Measurements from ENCODE around the gene STMN1.
A peak's percentile ranks its signal among the peaks of the same experiment; 100 is the strongest.

Gene STMN1

DNA sequence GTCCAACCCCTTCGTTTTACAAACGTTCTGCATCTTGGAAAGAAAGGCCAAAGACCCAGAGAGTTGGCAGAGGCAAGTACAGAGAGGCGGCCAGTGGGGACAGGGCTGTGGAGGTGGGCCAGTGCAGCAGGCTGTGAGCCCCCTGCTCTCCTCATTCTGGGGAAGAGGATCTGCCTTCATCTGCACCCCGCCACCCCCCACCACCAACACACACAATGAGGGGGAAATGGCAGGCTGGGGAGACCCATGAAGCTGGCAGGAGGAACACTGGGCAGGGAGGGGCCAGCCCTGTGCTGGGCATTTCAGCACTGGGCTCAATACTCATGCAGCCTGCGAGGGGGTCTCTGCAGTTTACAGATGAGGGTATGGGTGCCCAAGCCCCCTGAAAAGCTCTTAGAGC, 14.6 kb downstream of the STMN1 start:
- no peak for DNase-seq

- no peak for DNase-seq
These were observed 15.8 kb downstream of the STMN1 start for GRCh38 chr1:25890239-25891034.

DNA sequence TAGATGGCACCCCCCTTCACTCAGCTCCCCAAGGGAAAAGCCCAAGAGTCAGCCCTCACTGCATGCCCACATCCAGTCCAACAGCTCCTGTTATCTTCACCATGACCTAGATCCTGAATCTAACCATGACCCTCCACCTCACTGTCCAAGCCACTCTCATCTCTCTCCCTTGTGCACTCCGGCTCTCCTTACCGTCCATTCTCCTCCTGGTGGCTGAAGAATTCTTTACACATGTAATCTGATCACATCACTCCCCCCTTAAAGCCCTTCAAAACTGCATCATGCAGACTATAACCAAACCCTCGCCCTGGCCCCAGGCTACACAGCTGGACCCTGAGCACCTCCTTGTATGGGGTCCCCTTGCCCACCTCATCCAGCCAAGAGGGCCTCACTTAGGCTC, 16.7 kb downstream of the STMN1 start:
- no peak for DNase-seq

DNA sequence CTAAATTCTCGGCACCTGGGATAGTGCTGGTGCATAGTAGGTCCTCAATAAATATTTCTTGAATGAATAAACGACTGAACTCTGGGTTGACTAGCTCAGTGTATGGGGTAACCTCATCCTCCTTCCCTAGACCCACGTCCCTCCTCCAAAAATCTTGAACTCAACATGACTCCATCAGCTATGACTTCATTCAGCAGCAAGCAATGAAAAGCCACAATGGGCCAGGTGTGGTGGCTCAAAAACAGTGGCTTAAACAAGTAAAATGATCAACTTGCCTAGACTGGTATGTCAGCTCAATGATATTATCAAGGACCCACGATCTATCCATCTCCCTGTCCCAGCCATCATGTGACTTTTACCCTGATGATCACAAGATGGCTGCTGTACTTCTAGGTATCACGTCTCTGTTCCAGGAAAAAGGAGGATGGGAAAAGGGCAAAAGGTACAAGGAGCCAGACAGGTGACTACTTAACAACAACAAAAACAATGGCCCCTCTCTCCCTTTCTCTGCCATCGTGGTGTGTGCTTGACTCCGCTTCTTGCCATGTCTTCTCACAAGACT, 17.7 kb downstream of the STMN1 start:
- no peak for DNase-seq

DNA sequence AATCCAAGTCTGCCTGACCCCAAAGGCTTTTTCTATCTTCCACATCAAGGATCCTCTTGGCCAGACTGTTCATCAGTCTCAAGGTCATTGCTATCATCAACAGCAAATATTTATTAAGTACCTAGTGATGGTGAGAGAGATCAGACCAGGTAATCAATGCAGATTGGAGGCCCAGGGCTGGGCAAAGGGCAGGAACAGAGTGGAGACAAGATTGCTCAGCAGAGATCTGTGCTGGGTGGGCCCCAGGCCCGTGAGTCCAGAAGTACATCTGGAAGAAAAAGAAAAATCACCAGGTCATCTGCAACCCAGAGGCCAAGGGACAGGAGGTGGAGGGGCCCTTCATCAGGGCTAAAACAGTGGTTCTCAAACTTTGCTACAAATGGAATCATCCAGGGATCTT, 20.6 kb downstream of the STMN1 start:
- no peak for DNase-seq

DNA sequence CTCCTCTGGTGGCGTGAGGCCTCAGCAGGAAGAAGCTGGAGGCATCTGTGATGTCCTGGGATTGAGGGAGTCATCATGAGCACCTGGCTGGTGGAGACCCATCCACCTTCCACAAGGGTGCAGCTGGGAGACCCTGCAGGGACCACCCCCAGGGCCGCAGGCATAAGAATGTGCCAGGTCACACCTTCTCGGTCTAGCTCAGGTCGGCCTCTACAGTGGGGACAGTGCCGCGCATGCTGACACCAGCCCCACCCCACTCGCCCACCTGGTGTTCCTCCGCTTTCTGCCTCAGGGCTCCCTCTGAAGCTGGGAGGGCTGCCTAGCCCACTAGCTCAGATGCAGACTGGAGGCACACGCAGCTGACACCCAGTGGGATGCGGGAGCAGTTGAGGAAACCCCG, 25.0 kb downstream of the STMN1 start:
- DNase-seq = no peak

- no peak for DNase-seq
These were observed 25.7 kb downstream of the STMN1 start for GRCh38 chr1:25880518-25880917.

GRCh38 chr1:25879675-25880074, 26.5 kb downstream of the STMN1 start:
- DNase-seq = no peak

GRCh38 chr1:25878690-25879089, 27.5 kb downstream of the STMN1 start:
- DNase-seq = no peak

DNA sequence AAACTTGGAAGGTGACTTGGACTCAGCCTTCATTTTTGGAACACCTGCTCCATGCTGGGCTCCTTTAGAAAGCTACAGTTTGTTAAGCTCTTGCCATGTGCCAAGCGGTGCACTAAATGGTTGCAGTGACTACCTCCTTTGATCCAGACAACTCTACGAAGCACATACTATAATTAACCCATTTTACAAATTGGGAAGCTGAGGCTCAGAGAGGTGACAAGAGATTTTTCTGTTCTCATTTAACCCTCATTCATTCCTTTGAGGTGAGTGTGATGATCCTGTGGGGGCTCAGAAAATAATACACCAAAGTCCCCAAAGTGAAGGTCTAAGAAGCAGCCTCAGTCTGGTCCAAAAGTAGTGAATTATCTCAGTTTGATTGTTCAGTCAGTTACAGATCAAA, 29.1 kb downstream of the STMN1 start:
- DNase-seq = no peak

- DNase-seq = no peak
These were observed 29.5 kb downstream of the STMN1 start for GRCh38 chr1:25876693-25877077.

DNA sequence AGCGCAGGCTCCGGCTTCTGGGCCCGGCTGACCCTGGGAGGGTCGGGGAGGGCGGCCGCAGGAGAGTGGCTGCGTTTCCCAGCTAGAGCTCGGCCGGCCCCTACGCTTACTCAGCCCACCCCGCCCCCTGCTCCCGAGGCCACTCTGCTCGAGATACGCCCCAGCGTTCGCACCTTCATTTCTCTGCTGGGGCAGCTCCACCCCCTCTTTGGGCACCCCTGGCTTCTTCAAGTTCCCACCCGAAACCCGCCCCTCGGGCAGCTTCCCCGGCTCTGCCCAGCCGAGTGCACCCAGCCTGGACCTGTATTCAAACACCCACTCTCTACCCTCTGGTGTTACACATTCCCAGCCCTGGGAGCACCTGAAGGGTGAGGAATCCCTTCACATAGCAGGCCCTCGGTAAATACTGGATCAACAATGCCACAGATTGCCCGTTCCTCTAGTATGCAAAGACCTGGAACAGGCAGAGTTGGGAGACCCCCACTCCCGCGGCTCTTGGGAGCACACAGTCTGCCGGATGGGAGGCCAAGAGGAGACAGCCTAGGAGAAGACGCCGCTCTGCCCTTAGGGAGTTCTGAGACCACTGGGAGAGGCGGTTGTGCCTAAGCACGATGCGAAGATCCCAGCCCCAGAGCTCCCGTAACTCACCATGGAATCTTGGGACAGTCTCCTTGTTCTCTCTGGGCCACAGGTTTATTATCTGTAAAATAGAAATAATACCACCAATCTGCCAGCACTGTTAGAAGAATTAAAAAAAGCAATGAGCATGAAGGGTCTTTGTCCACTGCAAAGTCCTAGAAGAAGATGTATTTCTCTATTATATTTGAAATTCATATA, 30.1 kb downstream of the STMN1 start:
- no peak for DNase-seq

GRCh38 chr1:25875154-25875855, 30.9 kb downstream of the STMN1 start, which contains the start of gene PAQR7:
Gene PAQR7, minus strand, starts transcription at chr1:25875708. Its CDS starts 11,869 bp downstream, at chr1:25863839.
- peak; percentile 63 for DNase-seq

- no peak for DNase-seq
These were observed 31.5 kb downstream of the STMN1 start for GRCh38 chr1:25874635-25875153.

GRCh38 chr1:25874209-25874608, 32.0 kb downstream of the STMN1 start:
- DNase-seq = no peak

DNA sequence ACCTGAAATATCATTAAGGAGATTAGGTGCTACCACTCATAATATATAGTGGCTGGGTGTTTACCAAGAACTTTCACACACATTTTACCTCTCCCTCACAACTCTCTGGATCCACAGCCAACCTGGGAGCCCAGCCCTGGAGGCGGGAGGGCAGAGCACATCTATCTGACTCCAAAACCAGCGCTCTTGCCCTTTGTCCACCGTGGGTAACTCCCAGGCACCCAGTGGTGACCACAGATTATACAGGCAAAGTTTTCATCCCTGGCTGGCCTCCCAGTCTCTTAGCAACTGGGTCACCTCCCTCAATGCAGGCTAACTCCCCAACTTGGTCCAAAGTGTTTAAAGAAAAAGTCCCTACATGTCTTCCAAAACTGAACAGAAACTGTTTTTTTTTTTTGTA, 33.1 kb downstream of the STMN1 start:
- DNase-seq = no peak

DNA sequence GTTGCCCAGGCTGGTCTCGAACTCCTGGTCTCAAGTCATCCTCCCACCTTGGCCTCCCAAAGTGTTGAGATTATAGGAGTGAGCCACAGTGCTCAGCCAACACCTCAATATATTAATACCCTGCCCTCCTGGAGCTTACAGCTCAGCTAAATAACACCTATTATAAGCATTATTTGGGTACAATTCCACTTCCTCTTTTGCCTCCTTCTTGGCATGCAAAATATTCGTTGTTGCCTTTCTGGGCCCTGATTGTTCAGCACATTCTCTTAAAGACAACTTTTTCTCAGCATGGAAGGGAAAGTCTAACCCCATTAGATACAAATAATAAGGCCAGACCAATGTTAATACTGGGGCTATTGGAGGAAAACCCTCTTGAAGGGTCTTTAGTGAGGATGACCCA, 33.5 kb downstream of the STMN1 start:
- DNase-seq = no peak

GRCh38 chr1:25871704-25872494, 34.3 kb downstream of the STMN1 start:
- no peak for DNase-seq

- DNase-seq = no peak
These were observed 35.0 kb downstream of the STMN1 start for GRCh38 chr1:25871086-25871703.

DNA sequence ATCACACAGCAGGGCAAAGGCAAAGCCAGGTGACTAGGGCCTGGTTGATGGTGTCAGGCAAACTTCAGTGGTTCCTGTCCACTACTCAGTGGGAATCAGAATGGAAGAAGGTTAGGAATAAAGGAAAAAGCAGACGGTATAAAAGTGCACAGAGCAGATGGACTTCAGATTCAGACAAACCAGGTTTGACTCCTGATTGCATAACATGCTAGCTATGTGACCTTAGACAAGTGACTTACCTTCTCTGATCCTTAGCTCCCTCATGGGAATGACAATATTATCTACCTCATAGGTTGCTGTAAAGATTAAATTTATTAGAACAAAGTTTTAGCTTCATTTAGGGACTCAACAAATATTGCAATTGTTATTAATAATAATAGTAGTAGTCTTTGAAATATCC, 35.6 kb downstream of the STMN1 start:
- no peak for DNase-seq

DNA sequence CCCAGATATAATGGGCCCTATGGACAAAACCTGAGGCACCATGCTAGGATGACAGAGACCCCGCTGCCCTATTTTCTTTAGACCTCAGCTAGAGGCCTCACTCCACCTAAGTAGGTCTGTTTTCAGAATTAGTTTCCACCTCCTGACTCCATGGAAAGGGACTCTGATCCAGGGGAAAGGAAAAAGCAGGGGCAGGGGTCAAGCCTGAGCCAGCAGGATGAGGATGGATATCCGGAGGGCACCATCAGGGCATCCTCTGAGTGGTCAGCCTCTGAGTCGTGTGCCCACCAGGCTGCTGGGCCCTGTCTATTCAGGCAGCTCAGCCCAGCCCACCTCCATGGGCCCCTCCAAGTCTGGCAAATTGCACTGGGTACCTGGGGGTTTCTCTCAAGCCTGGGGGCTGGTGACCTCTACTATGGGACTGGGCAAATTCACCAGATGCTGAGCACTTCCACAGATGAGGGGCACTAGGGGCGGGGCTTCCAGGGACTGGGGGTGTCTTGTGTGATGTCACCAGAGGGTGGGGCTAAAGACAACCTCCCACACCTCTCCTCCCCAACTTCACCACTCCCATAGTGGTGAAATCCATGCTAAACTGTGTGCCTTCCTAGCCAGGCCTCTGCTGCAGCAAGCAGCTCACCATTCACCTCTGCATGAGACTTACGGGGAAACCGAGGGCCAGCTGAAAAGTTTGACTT, 36.2 kb downstream of the STMN1 start:
- no peak for DNase-seq
